A673 (cell line): Measurements from ENCODE around the gene ARSG. TPM values are rescaled to one million over a fixed set of nuclear protein-coding genes. Genes with fewer than 3 reads are reported as not detected.

ENCODE experiments used
- BruUV-seq: library from RNA; stranded (reverse); fragments of 400-500 nt; replicated peaks from 2 replicates; lab custom pipeline; 2021; lab: Mats Ljungman, UMichigan
- CTCF ChIA-PET: fragments of 300-600 bp; sonication (Branson Sonifier 250); formaldehyde crosslinking; loops from one replicate; lab custom pipeline; 2022; ENCODE audit warnings: antibody characterized with exemption; lab: Charles Lee
- POLR2A ChIA-PET: fragments of 300-600 bp; sonication (Branson Sonifier 250); formaldehyde crosslinking; loops from one replicate; lab custom pipeline; 2022; ENCODE audit warnings: antibody characterized with exemption; ENCODE audit not compliant: low non-redundant PET; lab: Charles Lee
- DNase-seq: peaks from one replicate; pipeline ENCODE4 v3.0.0-alpha.2; 2015; ENCODE audit warnings: low spot score
- H3K27ac ChIP-seq: fragments of 200-600 bp; sonication (generic); 2 replicates; pipeline ENCODE4 v1.5.1; 2016; ENCODE audit warnings: mixed run types, low read depth, mild to moderate bottlenecking, mixed read lengths, antibody characterized with exemption, low read length; ENCODE audit not compliant: poor library complexity, severe bottlenecking
- H3K27me3 ChIP-seq: fragments of 200-600 bp; sonication (generic); replicated peaks from 2 replicates; pipeline ENCODE4 v1.6.1; 2017; ENCODE audit warnings: mixed run types, low read depth, mild to moderate bottlenecking, mixed read lengths, antibody characterized with exemption, low read length; ENCODE audit not compliant: insufficient read depth, poor library complexity
- H3K36me3 ChIP-seq: fragments of 200-600 bp; sonication (generic); 2 replicates; pipeline ENCODE4 v1.6.1; 2016; ENCODE audit warnings: mixed run types, mild to moderate bottlenecking, mixed read lengths, antibody characterized with exemption, low read length; ENCODE audit not compliant: insufficient read depth, poor library complexity, severe bottlenecking
- H3K4me1 ChIP-seq: fragments of 200-600 bp; sonication (generic); 2 replicates; pipeline ENCODE4 v1.6.1; 2017; ENCODE audit warnings: mixed run types, mild to moderate bottlenecking, mixed read lengths, antibody characterized with exemption, low read length; ENCODE audit not compliant: insufficient read depth, poor library complexity, severe bottlenecking
- H3K4me3 ChIP-seq: fragments of 200-600 bp; sonication (generic); 2 replicates; pipeline ENCODE4 v1.5.1; 2016; ENCODE audit warnings: low read depth, mixed run types, mild to moderate bottlenecking, mixed read lengths, low read length; ENCODE audit not compliant: poor library complexity, severe bottlenecking
- H3K9me3 ChIP-seq: fragments of 200-600 bp; sonication (generic); 2 replicates; pipeline ENCODE4 v1.6.1; 2016; ENCODE audit warnings: mixed run types, low read depth, mild to moderate bottlenecking, mixed read lengths, antibody characterized with exemption, low read length; ENCODE audit not compliant: poor library complexity, severe bottlenecking
- EZH2 ChIP-seq: fragments of 200-600 bp; sonication (generic); IDR thresholded peaks from 2 replicates; pipeline ENCODE4 v1.6.1; 2017; ENCODE audit warnings: borderline replicate concordance, low read depth, mild to moderate bottlenecking, mixed read lengths, antibody characterized with exemption, low read length; ENCODE audit not compliant: poor library complexity, severe bottlenecking
- intact Hi-C: fragments of 100-400 bp; cut with micrococcal nuclease; formaldehyde crosslinking; loops from one replicate; pipeline ENCODE4 v1.10.0; 2022; ENCODE audit not compliant: unreplicated experiment
- total RNA-seq: library from RNA; stranded (reverse); gene quantifications from 2 replicates; pipeline ENCODE4 v1.2.3, GENCODE V29; 2021
- TF ChIP-seq, protein P1 (sequence below): fragments of 300-800, 200-600 bp; sonication (generic); conservative IDR thresholded peaks from 2 replicates; pipeline ENCODE4 v1.5.1; 2017; ENCODE audit warnings: low read depth, mild to moderate bottlenecking, antibody characterized with exemption, low read length, moderate library complexity, mixed read lengths

ARSG gene
- total RNA-seq, 1 experiment from 2014 or later: 1.0 TPM

DNA sequence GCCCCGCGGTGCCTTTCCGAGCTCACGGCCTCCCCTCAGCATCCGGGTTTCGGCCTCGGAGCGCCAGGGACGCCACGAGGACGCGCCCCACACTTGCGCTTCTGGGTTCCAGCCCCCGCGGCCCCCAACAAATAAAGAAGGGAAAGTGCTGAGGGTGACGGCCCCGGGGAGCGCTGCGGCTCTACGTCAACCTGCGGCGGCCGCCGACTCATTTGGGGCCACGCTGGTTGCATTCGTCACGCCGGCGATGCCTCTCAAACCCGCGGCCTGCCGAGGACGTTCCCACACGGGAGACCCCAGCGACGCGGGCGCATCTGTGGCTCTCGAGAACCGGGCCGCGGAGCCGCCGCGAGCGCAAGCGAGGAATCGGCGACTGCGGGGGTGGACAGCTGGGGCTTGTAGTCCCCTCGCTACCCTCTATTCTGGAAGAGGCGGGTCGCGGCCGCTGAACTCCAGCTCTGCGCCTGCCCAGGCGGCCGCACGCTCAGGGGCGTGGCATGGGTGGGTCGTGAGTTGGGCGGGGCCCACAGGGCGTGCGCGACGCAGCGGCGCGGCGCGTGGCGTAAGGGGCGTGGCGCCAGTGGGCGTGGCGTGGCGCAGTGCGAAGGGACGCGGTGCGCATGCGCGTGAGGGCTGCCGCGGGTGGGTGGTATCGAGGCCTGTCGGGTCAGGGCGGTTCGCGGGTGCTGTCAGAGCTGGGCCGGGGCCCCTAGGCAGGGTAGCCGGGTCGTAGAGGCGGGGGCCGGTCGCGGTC lies 43.7 kb upstream of the ARSG start, which contains the start of gene AMZ2:
Gene AMZ2 (plus strand): TSS at position 599 of the 754 bp plus-strand sequence. CDS start 2,145 bp downstream, outside the sequence.
- peak; percentile 94 for DNase-seq
- peaks cover 6% of the 10 kb centered on the region for H3K4me1 ChIP-seq
- POLR2A ChIA-PET: interaction anchor here (0.6 to 0.7 kb wide), 4 partner anchors 51 to 264 kb away, joined by 3 to 7 read pairs (median 3); partner anchors contain the start of gene PRKAR1A
- CTCF ChIA-PET: interaction anchor here (1.2 kb wide), 1 partner anchor 47 kb away, joined by 4 read pairs; no protein-coding TSS in a partner anchor
- intact Hi-C loops: no loop called here
- BruUV-seq: no TSS peak
- peak within 1 kb of the TSS; percentile 86 for H3K4me3 ChIP-seq
- H3K36me3 ChIP-seq: peaks cover 22% of the 10 kb centered on the region
- no peaks in the 10 kb centered on the region for H3K9me3 ChIP-seq
- H3K27me3 ChIP-seq: no peaks in the 10 kb centered on the region
- TF ChIP-seq EZH2: no peak
- TF ChIP-seq, protein P1, sequence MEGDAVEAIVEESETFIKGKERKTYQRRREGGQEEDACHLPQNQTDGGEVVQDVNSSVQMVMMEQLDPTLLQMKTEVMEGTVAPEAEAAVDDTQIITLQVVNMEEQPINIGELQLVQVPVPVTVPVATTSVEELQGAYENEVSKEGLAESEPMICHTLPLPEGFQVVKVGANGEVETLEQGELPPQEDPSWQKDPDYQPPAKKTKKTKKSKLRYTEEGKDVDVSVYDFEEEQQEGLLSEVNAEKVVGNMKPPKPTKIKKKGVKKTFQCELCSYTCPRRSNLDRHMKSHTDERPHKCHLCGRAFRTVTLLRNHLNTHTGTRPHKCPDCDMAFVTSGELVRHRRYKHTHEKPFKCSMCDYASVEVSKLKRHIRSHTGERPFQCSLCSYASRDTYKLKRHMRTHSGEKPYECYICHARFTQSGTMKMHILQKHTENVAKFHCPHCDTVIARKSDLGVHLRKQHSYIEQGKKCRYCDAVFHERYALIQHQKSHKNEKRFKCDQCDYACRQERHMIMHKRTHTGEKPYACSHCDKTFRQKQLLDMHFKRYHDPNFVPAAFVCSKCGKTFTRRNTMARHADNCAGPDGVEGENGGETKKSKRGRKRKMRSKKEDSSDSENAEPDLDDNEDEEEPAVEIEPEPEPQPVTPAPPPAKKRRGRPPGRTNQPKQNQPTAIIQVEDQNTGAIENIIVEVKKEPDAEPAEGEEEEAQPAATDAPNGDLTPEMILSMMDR: no peak
- peak within 1 kb of the TSS; percentile 88 for H3K27ac ChIP-seq

DNA sequence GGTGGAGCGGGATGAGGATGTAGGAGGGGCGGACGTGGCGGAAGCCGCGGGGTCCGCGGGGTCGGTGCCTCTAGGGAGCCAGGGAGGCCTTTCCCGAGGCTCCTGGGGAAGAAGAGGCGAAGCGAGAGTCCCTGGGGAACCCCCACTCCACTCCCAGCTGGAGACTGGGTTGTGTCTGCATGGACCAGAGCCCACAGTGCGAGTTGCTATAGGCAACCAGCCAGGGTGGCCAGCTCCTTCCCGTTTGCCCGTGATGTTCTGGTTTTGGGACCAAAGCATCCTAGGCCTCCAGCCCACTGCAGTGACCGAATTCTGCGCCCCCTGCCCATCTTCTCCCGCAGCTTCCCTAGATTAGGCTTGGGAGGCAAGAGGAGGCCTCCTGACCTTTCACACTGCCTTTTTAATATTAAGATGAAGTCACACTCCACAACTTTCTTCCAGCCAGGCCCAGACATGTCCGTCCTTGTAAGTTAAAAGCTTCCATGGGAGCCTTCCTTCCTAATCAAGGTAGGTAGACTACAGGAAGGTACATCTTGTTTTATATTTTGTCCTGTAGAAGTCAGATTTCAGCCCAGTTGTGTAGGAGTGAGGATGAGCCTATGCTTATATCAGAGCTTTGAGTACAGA lies 43.0 kb upstream of the ARSG start:
- Histone ChIP-seq H3K27me3 (no peaks in the 10 kb centered on the region), H3K4me3 (peak overlapping the region; percentile 86), H3K27ac (peak overlapping the region; percentile 88), H3K36me3 (peaks cover 24% of the 10 kb centered on the region), H3K9me3 (no peaks in the 10 kb centered on the region), H3K4me1 (peaks cover 6% of the 10 kb centered on the region)
- DNase-seq: peak; percentile 51
- no peak for TF ChIP-seq EZH2
- TF ChIP-seq, protein P1: no peak
- TSS peak; percentile 73 for BruUV-seq
- POLR2A ChIA-PET: interaction anchor here (0.7 kb wide), 1 partner anchor 225 kb away, joined by 3 read pairs; no protein-coding TSS in a partner anchor
- CTCF ChIA-PET: interaction anchor here (1.2 kb wide), 1 partner anchor 48 kb away, joined by 4 read pairs; no protein-coding TSS in a partner anchor
- intact Hi-C loops: no loop called here

DNA sequence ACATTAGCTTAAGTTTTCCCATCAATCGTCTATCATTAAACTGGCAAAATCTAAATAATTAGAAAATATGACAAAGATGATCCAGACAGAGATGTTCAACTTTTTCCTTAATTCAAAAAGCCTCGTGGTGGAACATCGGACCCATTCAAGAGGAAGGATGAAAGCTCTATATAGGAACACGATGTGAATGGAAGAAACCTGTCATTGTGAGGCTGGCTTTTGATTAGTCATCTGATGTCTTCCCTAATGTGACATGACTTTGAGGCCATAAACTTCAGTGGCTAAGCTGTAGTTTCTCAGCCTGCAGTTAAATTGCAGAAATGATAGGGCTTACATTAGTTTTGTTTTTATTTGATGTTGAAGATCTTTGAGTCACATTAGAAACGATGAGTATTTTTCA lies 42.4 kb upstream of the ARSG start:
- BruUV-seq: no TSS peak
- H3K27ac ChIP-seq: peak overlapping the region; percentile 88
- DNase-seq: no peak
- TF ChIP-seq EZH2: no peak
- TF ChIP-seq, protein P1: no peak
- no peaks in the 10 kb centered on the region for H3K9me3 ChIP-seq
- H3K4me1 ChIP-seq: peaks cover 6% of the 10 kb centered on the region
- peaks cover 24% of the 10 kb centered on the region for H3K36me3 ChIP-seq
- peak overlapping the region; percentile 86 for H3K4me3 ChIP-seq
- no peaks in the 10 kb centered on the region for H3K27me3 ChIP-seq
- intact Hi-C loops: no loop called here
- CTCF ChIA-PET: no interaction called here
- POLR2A ChIA-PET: no interaction called here
